Right kidney (tissue), 9 donors: ENCODE results near the gene CDKN2AIPNL.

ENCODE experiments used
- DNase-seq: peaks from one replicate; pipeline ENCODE4 v3.0.0-alpha.2; 2016
- long read RNA-seq, 8 donors: transcript quantifications; one replicate each; lab custom pipeline, GENCODE V29; 2026

The CDKN2AIPNL gene, protein sequence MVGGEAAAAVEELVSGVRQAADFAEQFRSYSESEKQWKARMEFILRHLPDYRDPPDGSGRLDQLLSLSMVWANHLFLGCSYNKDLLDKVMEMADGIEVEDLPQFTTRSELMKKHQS
- long read RNA-seq, donor 1, transcript CDKN2AIPNL-202 (3 exons, 1,223 nt): major isoform, 11 of 16 reads
- long read RNA-seq, donor 1, partial matches to known transcripts: 0 of 16 reads
- long read RNA-seq, donor 1, other reads (novel, unspliced or antisense): 5 of 16 reads
- long read RNA-seq, donor 2, transcript CDKN2AIPNL-202 (3 exons, 1,223 nt): major isoform, 19 of 38 reads
- long read RNA-seq, donor 2, partial matches to known transcripts: 19 of 38 reads
- long read RNA-seq, donor 2, other reads (novel, unspliced or antisense): 0 of 38 reads
- long read RNA-seq, donor 3, transcript CDKN2AIPNL-202 (3 exons, 1,223 nt): major isoform, 8 of 8 reads
- long read RNA-seq, donor 3, partial matches to known transcripts: 0 of 8 reads
- long read RNA-seq, donor 3, other reads (novel, unspliced or antisense): 0 of 8 reads
- long read RNA-seq, donor 4, transcript CDKN2AIPNL-202 (3 exons, 1,223 nt): major isoform, 14 of 19 reads
- long read RNA-seq, donor 4, partial matches to known transcripts: 0 of 19 reads
- long read RNA-seq, donor 4, other reads (novel, unspliced or antisense): 5 of 19 reads
- long read RNA-seq, donor 5, transcript CDKN2AIPNL-202 (3 exons, 1,223 nt): major isoform, 22 of 22 reads
- long read RNA-seq, donor 5, partial matches to known transcripts: 0 of 22 reads
- long read RNA-seq, donor 5, other reads (novel, unspliced or antisense): 0 of 22 reads
- long read RNA-seq, donor 6, transcript CDKN2AIPNL-202 (3 exons, 1,223 nt): major isoform, 15 of 23 reads
- long read RNA-seq, donor 6, partial matches to known transcripts: 0 of 23 reads
- long read RNA-seq, donor 6, other reads (novel, unspliced or antisense): 8 of 23 reads
- long read RNA-seq, donor 7, transcript CDKN2AIPNL-202 (3 exons, 1,223 nt): major isoform, 21 of 26 reads
- long read RNA-seq, donor 7, partial matches to known transcripts: 0 of 26 reads
- long read RNA-seq, donor 7, other reads (novel, unspliced or antisense): 5 of 26 reads
- long read RNA-seq, donor 8, transcript CDKN2AIPNL-202 (3 exons, 1,223 nt): major isoform, 16 of 16 reads
- long read RNA-seq, donor 8, partial matches to known transcripts: 0 of 16 reads
- long read RNA-seq, donor 8, other reads (novel, unspliced or antisense): 0 of 16 reads

DNA sequence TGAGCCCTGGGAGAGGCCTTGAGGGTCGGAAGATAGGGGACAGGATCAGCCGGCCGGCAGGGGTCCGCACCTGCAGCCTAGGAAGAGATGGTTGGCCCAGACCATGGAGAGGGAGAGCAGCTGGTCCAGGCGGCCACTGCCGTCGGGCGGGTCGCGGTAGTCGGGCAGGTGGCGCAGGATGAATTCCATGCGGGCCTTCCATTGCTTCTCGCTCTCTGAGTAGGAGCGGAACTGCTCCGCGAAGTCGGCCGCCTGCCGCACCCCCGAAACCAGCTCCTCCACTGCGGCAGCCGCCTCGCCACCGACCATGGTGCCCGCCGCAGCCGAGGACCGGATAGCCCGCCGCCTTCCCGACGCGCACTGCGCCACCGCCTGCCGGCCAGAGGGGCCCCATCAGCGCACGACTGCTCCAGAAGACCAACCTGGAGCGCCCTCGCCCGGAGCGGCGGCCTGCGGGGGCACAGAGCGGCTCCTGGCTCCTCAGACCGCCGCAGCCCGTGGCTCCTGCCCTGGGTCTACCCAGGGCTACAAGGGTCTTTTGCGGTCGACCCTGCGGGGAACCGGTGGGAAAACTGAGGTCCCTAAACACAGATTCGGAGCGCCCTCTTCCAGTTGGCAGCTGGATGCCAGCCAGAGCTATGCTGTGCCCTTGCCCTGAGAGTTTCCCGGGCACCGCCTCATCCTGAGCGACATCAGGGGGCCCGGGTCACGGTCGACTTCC lies at the start of gene CDKN2AIPNL:
CDKN2AIPNL (minus strand) TSS at position 336 of the 721 bp plus-strand sequence; CDS start at position 309, 27 bp downstream.
- peak; percentile 94 for DNase-seq

DNA sequence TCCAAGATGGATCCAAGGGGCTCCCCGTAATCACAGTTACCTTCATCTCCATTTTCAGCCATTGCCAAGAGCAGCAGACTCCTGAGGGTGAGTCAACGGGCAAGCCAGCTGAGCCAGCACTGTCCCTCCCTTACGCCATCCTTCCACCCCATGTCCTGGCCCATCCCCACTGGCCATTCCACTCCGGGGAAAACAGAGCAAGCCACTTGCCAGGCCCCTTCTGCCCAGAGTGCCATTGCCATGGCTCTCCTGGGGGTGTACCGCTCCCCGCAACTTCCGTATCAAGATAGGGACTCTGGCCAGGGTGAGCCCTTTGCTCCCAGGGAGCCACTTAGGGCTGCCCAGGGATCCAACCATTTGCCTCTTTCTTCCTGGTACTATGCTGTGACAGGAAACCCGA lies 48.9 kb upstream of the CDKN2AIPNL start:
- DNase-seq: no peak

DNA sequence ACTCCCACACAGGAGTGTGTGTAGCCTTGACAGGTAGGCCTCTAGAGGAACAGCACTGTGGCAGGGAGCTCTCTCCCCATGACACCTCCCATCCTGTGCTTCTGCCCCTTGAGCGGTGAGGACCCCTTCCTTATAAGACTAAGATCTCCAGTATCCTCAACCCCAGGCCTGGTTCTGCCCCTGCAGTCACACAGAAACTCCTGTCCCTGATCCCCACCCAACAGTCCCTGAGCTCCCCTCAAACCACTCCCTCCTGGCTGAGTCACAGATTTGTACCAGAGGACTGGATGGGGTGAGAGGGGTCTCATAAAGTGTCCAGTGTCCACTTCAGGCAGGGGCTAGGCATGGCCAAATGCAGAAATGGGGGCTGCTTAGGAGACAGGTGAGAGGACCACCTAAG lies 47.8 kb upstream of the CDKN2AIPNL start:
- no peak for DNase-seq

DNA sequence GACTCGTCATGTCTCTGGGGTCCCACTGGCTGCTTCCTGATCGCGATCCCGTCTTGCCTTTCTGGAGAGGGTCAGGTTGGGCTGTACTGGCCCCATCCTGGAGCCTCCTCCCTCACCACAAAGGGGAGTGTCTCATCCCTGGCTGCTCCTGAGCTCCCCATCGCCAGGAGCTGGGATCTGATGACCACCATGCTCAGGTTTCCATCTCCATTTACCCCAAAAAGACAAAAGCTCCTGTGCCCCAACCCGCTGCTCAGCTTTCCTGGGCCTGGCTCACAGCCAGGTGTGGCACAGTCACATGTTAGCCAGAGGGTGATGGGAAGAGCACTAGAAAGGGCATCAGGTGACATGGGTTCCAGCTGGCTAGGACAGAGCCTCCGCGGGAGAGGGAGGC lies 47.3 kb upstream of the CDKN2AIPNL start:
- DNase-seq: no peak

DNA sequence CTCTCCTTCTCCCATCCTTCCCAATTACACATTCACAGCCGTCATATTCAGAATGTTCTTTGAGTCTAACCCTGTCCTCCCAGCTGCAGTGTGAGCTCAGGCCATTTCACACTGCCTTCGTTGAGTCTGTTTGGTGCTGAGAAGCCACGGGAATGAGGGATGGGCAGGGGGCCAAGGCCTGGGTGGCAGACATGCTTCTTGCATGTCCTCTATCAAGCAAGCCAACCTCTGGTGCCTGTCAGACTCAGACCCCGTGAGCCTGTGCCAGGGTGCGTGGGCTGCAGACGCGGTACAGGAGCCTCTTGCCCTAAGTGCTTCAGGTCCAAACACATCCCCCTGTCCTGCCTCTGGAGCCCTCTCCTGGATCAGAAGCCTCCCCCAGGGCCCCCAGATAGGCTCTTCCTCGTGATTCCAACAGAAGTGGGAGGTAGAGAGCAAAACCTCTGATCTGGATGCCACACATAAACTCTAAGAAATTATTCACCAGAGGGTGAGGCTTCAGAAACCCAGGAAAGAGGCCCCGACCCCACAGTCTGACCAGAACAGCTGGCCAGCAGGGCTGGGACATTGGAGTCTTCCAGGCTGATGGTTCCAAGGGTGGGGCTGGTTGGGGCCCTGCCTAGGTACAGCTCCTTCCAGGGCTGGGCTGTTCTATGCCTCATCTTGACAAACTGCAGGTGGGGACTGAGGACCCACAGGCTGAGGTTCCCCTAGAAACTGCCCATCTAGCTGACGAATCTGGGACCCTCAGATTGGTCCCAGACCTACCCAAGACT lies 46.7 kb upstream of the CDKN2AIPNL start:
- no peak for DNase-seq

DNA sequence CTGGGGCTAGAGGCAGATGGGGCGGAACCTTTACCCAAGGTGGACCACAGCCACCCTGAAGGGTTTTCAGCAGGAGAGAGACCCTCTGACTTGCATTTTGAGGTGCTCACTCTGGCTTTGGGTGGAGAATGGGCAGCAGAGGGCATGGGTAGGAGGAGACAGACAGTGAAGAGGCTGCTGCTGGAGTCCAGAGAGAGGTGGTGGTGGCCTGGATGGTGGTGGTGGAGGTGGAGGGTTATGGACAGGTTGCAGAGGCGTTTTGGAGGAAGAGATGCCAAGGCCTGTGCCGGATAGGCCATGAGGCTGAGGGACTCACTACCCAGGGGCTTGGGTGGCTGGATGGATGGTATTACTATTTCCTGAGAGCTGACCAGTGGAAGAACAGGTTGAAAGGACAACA lies 46.1 kb upstream of the CDKN2AIPNL start:
- DNase-seq: no peak

DNA sequence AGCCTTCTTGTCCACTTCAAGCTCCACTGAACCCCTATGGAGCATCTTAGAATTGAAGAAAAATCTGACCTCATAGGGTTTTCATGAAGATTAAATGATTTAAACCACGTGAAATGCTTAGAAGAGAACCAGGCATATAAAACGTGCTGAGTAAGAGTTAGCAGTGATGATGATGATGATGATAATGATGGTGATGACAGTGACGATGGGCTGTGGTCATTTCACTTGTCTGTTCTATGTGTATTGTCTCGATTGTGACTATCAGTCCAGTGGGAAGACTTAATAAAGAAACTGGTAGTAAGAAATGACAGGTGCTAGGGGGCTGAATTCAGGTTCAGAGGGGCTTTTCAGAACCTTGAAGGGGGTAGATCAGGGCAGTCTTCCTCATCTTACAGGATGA lies 45.1 kb upstream of the CDKN2AIPNL start:
- no peak for DNase-seq

DNA sequence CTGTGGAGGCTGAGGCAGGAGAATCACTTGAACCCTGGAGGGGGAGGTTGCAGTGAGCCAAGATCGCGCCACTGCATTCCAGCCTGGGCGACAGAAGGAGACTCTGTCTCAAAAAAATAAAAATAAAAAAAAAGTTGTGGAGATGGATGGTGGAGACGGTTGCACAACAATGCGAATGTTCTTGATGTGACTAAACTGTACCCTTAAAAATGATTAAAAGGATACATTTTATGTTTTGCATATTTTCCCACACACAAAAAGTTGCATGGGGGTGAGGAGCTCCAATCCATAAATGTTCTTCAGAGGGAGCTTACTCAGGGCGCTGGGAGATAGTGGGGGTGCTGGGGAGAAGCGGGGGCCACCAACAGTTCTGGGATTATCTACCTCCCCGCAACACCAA lies 43.8 kb upstream of the CDKN2AIPNL start:
- no peak for DNase-seq

DNA sequence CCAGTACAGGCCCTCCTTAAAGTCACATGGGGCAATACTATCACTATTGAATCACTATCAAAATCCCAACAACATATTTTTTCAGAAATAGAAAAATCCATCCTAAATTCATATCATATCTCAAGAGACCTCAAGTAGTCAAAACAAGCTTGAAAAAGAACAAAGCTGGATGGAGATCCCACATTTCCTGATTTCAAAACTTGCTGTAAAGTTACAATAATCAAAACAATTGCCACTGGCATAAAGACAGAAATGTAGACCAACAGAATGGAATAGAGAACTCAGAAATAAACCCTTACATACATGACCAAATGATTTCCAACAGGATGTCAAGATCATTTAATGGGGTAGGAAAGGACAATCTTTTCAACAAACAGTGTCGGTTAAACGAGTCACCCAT lies 41.3 kb upstream of the CDKN2AIPNL start:
- no peak for DNase-seq

DNA sequence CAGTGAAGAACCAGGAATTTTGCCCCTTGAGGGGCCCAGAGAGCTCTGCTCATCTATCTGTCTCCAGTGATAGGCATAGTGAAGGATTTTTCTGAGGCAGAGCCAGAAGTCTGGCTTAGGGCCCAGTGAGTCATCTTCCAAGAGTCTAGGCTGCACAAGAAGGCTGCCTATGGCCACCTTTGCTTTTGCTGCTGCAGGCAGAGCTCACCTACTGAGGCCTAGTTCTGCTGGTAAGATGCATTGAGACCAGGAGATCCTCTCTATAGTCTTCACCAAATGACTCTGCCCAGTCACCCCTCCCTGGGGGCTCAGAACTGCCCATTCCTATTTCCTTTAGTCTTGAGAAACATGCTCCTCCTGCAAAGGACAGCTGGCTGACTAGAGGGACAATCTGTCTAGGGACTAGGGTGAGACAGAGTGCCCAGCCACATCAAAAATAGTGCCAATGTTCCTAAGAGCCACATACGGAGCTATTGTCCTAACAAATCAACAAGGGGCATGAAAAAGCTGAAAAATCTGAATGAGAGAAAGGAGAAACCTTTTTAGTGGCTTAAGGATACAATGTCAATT lies 40.3 kb upstream of the CDKN2AIPNL start:
- DNase-seq: no peak

DNA sequence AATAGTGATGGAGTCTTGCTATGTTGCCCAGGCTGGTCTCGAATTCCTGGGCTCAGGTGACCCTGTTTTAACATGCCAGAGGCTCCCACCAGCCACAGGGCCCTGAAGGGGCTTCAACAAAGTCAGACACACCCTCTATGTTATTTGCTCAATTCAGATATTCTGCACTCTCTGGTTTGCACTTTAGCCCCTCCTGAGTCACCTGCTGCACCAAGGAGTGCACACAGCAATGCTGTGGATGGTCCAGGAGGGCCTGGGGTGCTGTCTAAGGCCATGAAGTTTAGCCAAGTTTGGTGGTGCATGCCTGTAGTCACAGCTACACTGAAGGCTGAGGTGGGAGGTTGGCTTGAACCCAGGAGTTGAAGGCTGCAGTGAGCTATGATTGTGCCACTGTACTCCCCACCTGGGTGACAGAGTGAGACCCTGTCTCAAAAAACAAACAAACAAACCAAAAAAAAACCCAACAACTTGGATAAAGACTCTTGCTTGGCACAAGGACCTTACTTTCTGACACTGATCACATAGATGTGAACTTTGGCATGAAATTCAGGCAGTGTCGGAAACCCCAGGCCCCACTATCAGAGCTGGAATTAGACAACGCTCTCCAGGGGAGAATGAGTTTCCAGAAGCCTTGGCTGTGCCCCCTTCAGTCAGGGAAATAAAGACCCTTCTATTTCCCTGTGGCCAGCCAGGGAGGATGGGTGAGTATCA lies 39.7 kb upstream of the CDKN2AIPNL start:
- DNase-seq: no peak

DNA sequence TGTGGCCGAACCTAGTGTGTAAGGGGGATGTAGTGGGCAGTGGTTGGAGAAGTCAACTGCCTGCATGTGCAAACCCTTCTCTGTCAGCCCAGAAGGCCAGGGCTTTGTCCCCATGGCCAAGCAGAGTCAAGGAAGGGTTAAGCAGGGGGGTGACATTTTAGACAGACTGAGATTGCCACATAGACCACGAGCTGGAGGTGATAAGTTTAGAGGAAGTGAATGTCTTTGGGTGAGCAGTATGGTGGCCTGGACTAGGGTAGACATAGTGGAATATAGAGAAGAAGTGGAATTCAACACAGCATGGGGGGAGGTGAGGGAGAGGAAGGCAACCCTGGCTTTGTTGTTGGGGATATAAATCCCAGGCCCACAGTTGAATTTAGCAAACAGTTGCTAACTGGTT lies 38.7 kb upstream of the CDKN2AIPNL start:
- DNase-seq: no peak

DNA sequence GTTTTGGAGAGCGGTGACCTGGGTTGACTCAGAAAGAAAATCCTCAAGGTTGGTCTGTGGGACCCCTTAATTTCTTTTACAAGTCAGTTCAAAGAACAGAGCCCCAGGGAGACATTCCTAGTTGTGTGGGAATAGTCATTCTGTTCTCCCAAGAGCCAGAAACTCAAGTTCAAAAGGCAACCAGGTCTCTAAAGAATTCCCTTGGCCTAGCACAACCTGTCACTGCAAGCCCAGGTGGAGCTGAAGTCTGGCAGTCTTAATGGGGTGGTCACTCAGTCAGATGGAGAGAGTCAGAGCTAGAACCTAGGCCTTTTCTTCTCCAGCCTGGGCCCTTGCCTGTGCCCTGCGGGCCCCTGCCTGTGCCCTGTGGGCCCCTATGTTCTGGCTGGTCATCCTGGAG lies 37.5 kb upstream of the CDKN2AIPNL start:
- no peak for DNase-seq

DNA sequence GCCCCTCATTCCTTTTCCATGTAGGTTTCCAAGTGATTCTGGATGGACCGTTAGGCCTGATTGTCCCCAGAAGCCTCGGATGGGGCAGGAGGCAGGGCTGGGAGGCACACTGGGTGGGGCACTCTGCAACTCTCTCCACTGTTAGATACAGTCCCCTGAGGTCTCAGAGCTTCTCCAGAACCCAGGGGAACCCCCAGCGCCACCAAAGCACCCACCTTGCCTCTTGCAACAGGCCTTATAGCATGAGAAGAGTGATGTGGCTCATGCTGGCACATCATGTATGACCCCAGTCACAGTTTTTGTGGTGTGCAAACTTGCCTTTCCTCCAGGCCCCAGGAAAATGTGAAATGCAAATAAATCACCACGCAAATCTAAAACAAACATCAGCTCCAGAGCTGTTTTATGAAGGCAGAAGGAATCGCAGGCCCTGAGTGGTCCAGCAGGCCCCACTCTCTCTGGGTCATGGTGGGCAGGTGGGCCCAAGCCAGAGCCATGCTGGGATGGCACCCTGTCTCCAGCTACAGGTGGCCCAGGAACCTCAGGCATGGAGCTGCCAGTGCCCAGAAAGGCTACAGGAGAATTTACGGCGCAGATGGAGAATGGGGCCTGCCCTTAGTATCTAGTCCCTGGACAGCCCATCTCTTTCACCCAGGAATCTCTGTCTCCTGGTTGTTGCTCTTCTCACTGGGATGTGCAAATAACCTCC lies 36.3 kb upstream of the CDKN2AIPNL start:
- DNase-seq: no peak

DNA sequence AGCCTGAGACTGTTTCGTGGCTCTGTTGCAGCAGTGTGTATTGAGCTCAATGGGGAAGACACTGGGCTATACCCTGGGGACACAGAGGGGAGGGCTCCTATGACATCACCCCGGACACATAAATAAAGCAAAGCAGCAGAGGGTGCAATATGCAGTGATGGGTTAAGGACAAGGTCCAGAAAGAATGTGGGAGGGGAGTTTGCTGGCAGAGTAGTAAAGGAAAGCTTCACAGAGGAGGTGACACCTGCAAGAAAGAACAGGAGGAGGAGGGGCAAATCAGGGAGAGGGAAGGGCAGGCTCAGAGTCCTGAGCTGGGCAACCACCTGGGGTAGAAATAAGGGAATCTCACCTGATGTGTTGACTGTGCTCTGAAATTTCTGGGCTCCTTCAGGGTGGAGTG lies 35.3 kb upstream of the CDKN2AIPNL start:
- no peak for DNase-seq

DNA sequence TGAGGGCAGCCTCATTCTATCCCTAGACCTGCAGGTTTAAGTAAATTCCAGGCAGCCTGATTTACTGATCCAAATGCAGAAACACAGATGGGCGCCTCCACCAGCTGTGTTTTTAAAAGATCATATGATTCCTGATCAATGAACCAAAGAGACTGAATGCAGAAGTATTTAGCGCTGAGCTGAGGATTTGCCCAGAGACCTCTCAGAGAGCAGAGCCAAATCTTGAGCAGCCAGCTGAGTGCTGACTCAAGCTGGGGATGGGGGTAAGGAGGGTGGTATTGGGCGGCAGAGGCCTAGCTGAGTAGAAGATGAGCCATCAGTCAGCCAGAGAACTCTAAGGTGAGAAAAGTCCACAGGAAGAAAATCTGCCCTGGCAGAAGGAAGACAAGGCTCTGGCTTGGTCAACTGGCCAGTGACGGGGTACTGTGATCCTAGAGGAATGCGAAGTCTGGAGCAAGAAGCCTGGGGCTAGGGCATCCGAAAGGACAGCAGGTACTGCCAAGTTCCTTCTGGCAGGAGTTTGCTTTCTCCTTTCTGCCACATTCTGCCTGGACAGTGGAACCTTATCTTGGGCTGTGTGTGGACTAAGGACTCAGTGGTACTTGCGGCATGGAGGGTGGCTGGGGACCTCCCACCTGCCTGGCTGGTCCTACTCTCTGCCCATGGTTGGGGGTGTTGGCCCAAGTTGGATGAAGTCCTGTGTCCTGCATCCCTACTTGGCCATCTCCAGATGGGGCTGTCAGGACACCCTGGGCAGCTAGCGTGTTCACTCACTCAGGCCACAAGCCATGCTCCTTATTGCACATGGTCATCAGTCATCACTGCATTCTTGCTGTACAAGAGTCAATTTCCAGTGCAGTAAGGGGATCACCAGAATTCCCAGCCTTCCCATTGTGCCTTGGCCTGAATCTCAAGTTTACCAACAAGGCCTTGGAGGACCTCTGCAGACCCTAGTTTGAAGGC lies 34.5 kb upstream of the CDKN2AIPNL start:
- DNase-seq: no peak

DNA sequence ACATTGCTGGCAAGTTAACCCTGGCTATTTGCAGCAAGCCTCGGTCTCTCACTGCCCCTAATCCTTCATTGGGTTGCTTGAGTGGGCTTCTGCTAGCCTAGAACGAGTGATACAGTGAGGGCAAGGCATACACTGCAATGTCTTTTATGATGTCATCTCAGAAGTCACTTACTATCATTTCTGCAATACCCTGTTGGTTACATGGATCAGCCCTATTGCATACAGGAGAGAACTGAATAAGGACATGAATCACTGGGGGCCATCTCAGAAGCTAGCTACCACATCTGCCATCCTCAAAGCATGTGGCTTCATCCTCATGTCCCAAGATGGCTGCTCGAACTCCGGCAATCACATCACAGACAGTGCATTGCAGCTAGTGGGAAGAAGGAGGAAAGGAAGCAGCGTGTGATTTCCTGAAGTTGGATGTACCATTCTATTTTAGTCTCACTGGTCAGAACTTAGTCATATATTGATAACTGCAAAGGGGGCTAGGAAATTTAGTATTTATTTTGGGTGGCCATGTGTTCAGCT lies 33.3 kb upstream of the CDKN2AIPNL start:
- no peak for DNase-seq

DNA sequence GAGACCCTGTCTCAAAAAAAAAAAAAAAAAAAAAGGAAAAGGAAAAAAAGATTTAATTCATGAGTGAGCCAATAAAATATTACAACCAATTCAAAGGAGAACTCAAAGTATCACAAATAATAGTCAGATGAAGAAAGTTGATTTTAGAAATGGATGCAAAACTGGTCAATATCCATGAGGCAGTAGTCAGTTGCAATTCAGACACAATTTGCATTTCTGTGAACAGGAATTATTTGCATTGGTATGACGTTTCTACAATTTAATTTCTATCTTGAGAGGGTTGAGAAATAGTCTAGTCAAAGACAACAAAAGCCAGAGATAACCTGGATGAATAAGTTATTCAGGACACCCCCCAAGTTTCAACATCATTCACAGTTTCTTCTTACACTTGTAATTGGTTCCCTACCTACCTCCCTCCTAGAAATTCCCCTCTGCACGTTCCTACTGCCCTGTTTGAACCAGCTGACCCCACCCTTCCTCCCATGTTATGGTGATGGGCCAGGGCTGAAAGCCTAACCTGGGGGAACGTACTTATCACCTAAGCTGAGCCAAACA lies 28.6 kb upstream of the CDKN2AIPNL start:
- DNase-seq: no peak
